ENCODE data around the gene PHF24.
A peak's percentile ranks its signal among the peaks of the same experiment; 100 is the strongest.
"Not testable (repeated sequence)": the region's sequence is repeated elsewhere in the genome, so short reads cannot be mapped to it uniquely, and the experiment has no call there.

The PHF24 gene

GRCh38 chr9:34957492-34958410 is at the start of gene PHF24:
TSS of gene PHF24 (plus strand) at chr9:34958285. CDS start at chr9:34971299, 13,014 bp downstream.
- no peak for TF ChIP-seq POLR2A (IDR thresholded peaks at IDR 0.05; ENCODE audit: low read depth, low read length)
- DNase-seq (ENCODE audit: insufficient read length, low spot score) (no peak), FAIRE-seq (no peak)

- no peak for FAIRE-seq
- no peak for TF ChIP-seq POLR2A (IDR thresholded peaks at IDR 0.05; ENCODE audit: low read depth, low read length)
- no peak for DNase-seq (ENCODE audit: insufficient read length, low spot score)
Measured at GRCh38 chr9:34927061-34927460, 31.0 kb upstream of the PHF24 start.

- DNase-seq (ENCODE audit: insufficient read length, low spot score) (no peak), FAIRE-seq (no peak)
- TF ChIP-seq POLR2A (IDR thresholded peaks at IDR 0.05; ENCODE audit: low read depth, low read length) = no peak
Measured at GRCh38 chr9:34928921-34929320, 29.2 kb upstream of the PHF24 start.

- FAIRE-seq (peak; percentile 50), DNase-seq (ENCODE audit: insufficient read length, low spot score) (no peak)
- TF ChIP-seq POLR2A (IDR thresholded peaks at IDR 0.05; ENCODE audit: low read depth, low read length) = no peak
Measured at GRCh38 chr9:34929506-34930102, 28.5 kb upstream of the PHF24 start.

GRCh38 chr9:34939989-34940388 is 18.1 kb upstream of the PHF24 start:
- not testable (repeated sequence) for DNase-seq (ENCODE audit: insufficient read length, low spot score); FAIRE-seq

GRCh38 chr9:34948451-34948850 is 9.6 kb upstream of the PHF24 start:
- FAIRE-seq (no peak), DNase-seq (ENCODE audit: insufficient read length, low spot score) (no peak)
- TF ChIP-seq POLR2A (IDR thresholded peaks at IDR 0.05; ENCODE audit: low read depth, low read length) = no peak

- TF ChIP-seq POLR2A (IDR thresholded peaks at IDR 0.05; ENCODE audit: low read depth, low read length) = no peak
- FAIRE-seq (no peak), DNase-seq (ENCODE audit: insufficient read length, low spot score) (no peak)
Measured at GRCh38 chr9:34954225-34954624, 3.9 kb upstream of the PHF24 start.

GRCh38 chr9:34956066-34956465 is 2.0 kb upstream of the PHF24 start:
- DNase-seq (ENCODE audit: insufficient read length, low spot score); FAIRE-seq: not testable (repeated sequence)

GRCh38 chr9:34956648-34957047 is 1.4 kb upstream of the PHF24 start:
- DNase-seq (ENCODE audit: insufficient read length, low spot score) = no peak
- no peak for TF ChIP-seq POLR2A (IDR thresholded peaks at IDR 0.05; ENCODE audit: low read depth, low read length)
- no peak for FAIRE-seq

GRCh38 chr9:34958411-34958982 is 412 bp downstream of the PHF24 start:
- DNase-seq (ENCODE audit: insufficient read length, low spot score) = no peak
- no peak for FAIRE-seq
- TF ChIP-seq POLR2A (IDR thresholded peaks at IDR 0.05; ENCODE audit: low read depth, low read length) = no peak

- FAIRE-seq = no peak
- no peak for DNase-seq (ENCODE audit: insufficient read length, low spot score)
- TF ChIP-seq POLR2A (IDR thresholded peaks at IDR 0.05; ENCODE audit: low read depth, low read length) = no peak
Measured at GRCh38 chr9:34959461-34959860, 1.4 kb downstream of the PHF24 start.

- FAIRE-seq = peak; percentile 23
Measured at GRCh38 chr9:34961574-34962490, 3.7 kb downstream of the PHF24 start.

GRCh38 chr9:34962546-34962945 is 4.5 kb downstream of the PHF24 start:
- DNase-seq (ENCODE audit: insufficient read length, low spot score) (no peak), FAIRE-seq (no peak)
- no peak for TF ChIP-seq POLR2A (IDR thresholded peaks at IDR 0.05; ENCODE audit: low read depth, low read length)

More at GRCh38 chr9:34961574-34962490, 3.7 kb downstream of the PHF24 start:
- DNase-seq (ENCODE audit: insufficient read length, low spot score) = peak; percentile 32
- no peak for TF ChIP-seq POLR2A (IDR thresholded peaks at IDR 0.05; ENCODE audit: low read depth, low read length)

GRCh38 chr9:34963552-34963951 is 5.5 kb downstream of the PHF24 start:
- DNase-seq (ENCODE audit: insufficient read length, low spot score) = no peak
- FAIRE-seq = no peak
- no peak for TF ChIP-seq POLR2A (IDR thresholded peaks at IDR 0.05; ENCODE audit: low read depth, low read length)
